Muscle of arm (tissue), 12 donors: ENCODE results near the gene EXD3. TPM values are rescaled to one million over a fixed set of nuclear protein-coding genes. Genes with fewer than 3 reads are reported as not detected.
A peak's percentile ranks its signal among the peaks of the same experiment; 100 is the strongest.

Experiments
- DNase-seq: peaks from one replicate; pipeline ENCODE4 v3.0.0-alpha.2; 2013
- polyA plus RNA-seq, 12 donors: library from polyadenylated mRNA; unstranded; fragments of 120-200 nt; gene quantifications; one replicate each; pipeline ENCODE4 v1.2.1, GENCODE V29; 2013; ENCODE audit not compliant: insufficient read length in 12 of 12

Gene EXD3
- polyA plus RNA-seq, 12 donors: 6.7 to 21.6 (median 11.6) TPM; not detected in 1

GRCh38 chr9:137306850-137307254 lies 116.1 kb downstream of the EXD3 start:
- DNase-seq: no peak

GRCh38 chr9:137306066-137306849 lies 116.7 kb downstream of the EXD3 start:
- DNase-seq: no peak

- DNase-seq: no peak
Observed at GRCh38 chr9:137305798-137306065, 117.2 kb downstream of the EXD3 start.

- DNase-seq: no peak
Observed at GRCh38 chr9:137305060-137305797, 117.7 kb downstream of the EXD3 start.

GRCh38 chr9:137304383-137305059 lies 118.4 kb downstream of the EXD3 start:
- DNase-seq: no peak

GRCh38 chr9:137303893-137304382 lies 119.0 kb downstream of the EXD3 start:
- no peak for DNase-seq

GRCh38 chr9:137303151-137303892 lies 119.6 kb downstream of the EXD3 start:
- no peak for DNase-seq

GRCh38 chr9:137302449-137303150 lies 120.4 kb downstream of the EXD3 start:
- no peak for DNase-seq

- peak; percentile 71 for DNase-seq
Observed at GRCh38 chr9:137302118-137302448, 120.9 kb downstream of the EXD3 start, which contains the start of gene NRARP. Gene NRARP (minus strand): TSS chr9:137302271. CDS start chr9:137301928, 343 bp downstream.

GRCh38 chr9:137301081-137301947 lies 121.6 kb downstream of the EXD3 start:
- no peak for DNase-seq

GRCh38 chr9:137300567-137301080 lies 122.3 kb downstream of the EXD3 start:
- DNase-seq: no peak

GRCh38 chr9:137299938-137300337 lies 123.0 kb downstream of the EXD3 start:
- DNase-seq: no peak

- DNase-seq: no peak
Observed at GRCh38 chr9:137299203-137299565, 123.8 kb downstream of the EXD3 start.

GRCh38 chr9:137298401-137299202 lies 124.4 kb downstream of the EXD3 start:
- no peak for DNase-seq

GRCh38 chr9:137297966-137298365 lies 125.0 kb downstream of the EXD3 start:
- DNase-seq: no peak

- DNase-seq: no peak
Observed at GRCh38 chr9:137296670-137297664, 126.0 kb downstream of the EXD3 start.

- DNase-seq: no peak
Observed at GRCh38 chr9:137295849-137296669, 126.9 kb downstream of the EXD3 start.
